ENCODE measurements around the gene TXNDC16. TPM values are rescaled to one million over a fixed set of nuclear protein-coding genes. Genes with fewer than 3 reads are reported as not detected.

TXNDC16 gene
- total RNA-seq, 2 experiments from 2014 or later, result 10.5 to 12.0 TPM

DNA sequence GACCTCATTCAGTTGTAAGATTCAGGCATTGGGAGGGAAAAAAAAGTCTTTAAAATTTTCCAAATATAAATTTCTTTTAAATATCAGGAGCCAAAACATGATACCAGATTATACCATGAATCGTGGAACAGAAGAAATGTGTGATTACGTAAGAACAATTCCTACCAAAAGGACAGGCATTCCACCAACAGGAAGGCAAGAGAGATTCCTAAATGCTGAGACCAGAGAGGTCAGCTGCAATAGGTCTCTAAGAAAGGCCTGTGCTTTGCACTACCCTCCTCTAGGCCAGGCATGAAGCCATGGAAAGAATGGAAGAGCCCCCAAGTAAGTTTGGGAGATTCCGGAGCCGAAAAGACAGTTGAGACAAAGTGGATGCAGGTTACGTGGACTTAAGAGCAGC is 154.5 kb downstream of the TXNDC16 start:
- peaks cover 31% of the 10 kb centered on the region for H3K36me3 Mint-ChIP-seq (ENCODE audit: low read depth)

DNA sequence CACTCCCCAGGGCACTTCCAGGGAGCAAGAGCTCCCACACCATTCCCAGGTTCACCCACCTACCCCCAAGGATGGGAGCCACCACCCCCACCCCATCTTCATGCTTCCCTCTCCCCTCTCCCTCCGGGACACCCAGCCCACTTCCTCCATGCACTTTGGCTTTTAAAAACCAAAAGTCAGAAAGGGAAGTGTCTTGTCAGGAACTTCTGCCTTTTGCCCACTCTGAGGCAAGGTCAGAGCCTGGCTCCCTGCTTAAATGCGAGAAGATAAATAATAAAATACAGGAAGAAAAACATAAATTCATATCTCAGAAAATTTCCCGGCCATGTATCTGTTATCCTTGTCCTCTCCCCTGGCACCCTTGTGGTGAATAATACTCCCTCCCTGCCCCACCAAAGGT is 156.6 kb downstream of the TXNDC16 start:
- Mint-ChIP-seq H3K4me1 (peaks cover 35% of the 10 kb centered on the region), H3K36me3 (ENCODE audit: low read depth) (peaks cover 27% of the 10 kb centered on the region), H3K4me3 (no peak overlapping the region), H3K27ac (no peak overlapping the region), H3K27me3 (peaks cover 40% of the 10 kb centered on the region), H3K9me3 (peaks cover 29% of the 10 kb centered on the region)
- POLR2A ChIA-PET, result no interaction called here
- DNase-seq, result no peak
- CTCF ChIA-PET, result no interaction called here

More for the DNA sequence above, 154.5 kb downstream of the TXNDC16 start:
- no peak for DNase-seq
- ChIA-PET CTCF (interaction anchor here (0.7 kb wide), 1 partner anchor 8 kb away, joined by 3 read pairs; no protein-coding TSS in a partner anchor), POLR2A (no interaction called here)
- Mint-ChIP-seq H3K4me3 (no peak overlapping the region), H3K9me3 (peaks cover 31% of the 10 kb centered on the region), H3K27ac (no peak overlapping the region), H3K4me1 (peaks cover 57% of the 10 kb centered on the region), H3K27me3 (peaks cover 23% of the 10 kb centered on the region)

DNA sequence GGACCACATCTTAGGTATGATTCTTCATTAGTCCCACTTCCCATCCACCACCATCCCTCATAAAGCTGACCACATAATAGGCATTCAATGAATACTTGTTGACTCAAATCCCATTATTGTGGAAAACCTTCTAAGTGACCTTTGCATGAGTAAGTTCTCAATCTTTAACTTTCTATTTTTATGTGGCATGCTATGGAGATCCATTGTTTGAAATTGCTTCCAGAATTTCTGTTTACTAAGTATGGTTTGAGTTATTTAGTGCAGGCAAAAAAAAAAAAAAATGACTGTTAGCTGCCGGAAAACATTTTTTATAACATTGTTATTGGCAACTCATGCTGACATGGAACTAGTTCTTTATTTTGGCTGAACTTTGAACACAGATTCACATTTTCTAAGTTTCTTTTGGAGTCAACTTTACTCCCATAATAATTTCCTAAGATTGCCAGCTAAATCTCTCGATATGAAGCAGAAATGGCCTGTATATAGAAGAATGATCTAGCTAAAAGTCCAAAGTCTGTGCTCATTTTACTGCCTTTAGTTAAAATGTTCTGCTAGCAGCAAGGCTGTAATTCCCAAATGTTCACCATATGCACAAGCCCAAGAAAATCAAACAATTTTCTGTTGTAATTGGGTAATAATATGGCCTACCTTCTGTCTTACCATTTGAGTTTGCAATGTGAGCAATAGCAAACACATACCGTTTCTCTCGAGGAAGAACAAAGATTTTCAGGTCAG is 160.3 kb downstream of the TXNDC16 start:
- peaks cover 17% of the 10 kb centered on the region for H3K36me3 Mint-ChIP-seq (ENCODE audit: low read depth)
- H3K4me3 Mint-ChIP-seq, result no peak overlapping the region
- no peak for DNase-seq
- ChIA-PET CTCF (interaction anchor here (0.7 kb wide), 1 partner anchor 10 kb away, joined by 3 read pairs; no protein-coding TSS in a partner anchor), POLR2A (interaction anchor here (1.0 kb wide), 1 partner anchor 29 kb away, joined by 3 read pairs; no protein-coding TSS in a partner anchor)
- H3K27me3 Mint-ChIP-seq, result peaks cover 46% of the 10 kb centered on the region
- peaks cover 16% of the 10 kb centered on the region for H3K9me3 Mint-ChIP-seq
- H3K4me1 Mint-ChIP-seq, result peaks cover 19% of the 10 kb centered on the region
- H3K27ac Mint-ChIP-seq, result no peak overlapping the region

Other genes with a start within 250 kb of the TXNDC16 start
- 10 to 100 TPM; 54.5 to 60.4 TPM for gene PTGER2, start 238.2 kb downstream of the TXNDC16 start, total RNA-seq
- gene GPR137C, start 331 bp upstream of the TXNDC16 start, total RNA-seq, result 1 to 10 TPM in 1 of 2 experiments, under 1 TPM in 1; 0.60 to 1.2 TPM
- 100 to 1,000 TPM; 134 to 155 TPM for gene ERO1A, start 143.1 kb upstream of the TXNDC16 start, total RNA-seq
- 10 to 100 TPM; 75.4 to 85.5 TPM for gene PSMC6, start 154.7 kb upstream of the TXNDC16 start, total RNA-seq
- gene STYX, start 177.7 kb upstream of the TXNDC16 start, total RNA-seq, result 10 to 100 TPM; 20.7 to 24.4 TPM
- gene GNPNAT1, start 239.1 kb upstream of the TXNDC16 start, total RNA-seq, result 10 to 100 TPM; 13.3 to 15.8 TPM

All from activated CD4-positive, alpha-beta T cell treated with anti-CD3 and anti-CD28 coated beads, Interleukin-2, amount 10 ng/mL, durations not matched to agents 7 days and 5 days (primary cell).